ENCODE results near the gene CBFB. TPM values are rescaled to one million over a fixed set of nuclear protein-coding genes. Genes with fewer than 3 reads are reported as not detected.

CBFB gene
- total RNA-seq, 1 donor from 2014 or later = 64.5 TPM

GRCh38 chr16:67089101-67089500 is 60.2 kb downstream of the CBFB start:
- Histone ChIP-seq H3K27me3 (ENCODE audit: control insufficient read depth, insufficient read depth, low read length) (no peaks in the 10 kb centered on the region), H3K36me3 (ENCODE audit: control insufficient read depth, insufficient read depth, low read length) (no peaks in the 10 kb centered on the region), H3K4me3 (ENCODE audit: low read depth, low read length) (no peak overlapping the region)
- no peak for DNase-seq (ENCODE audit: low read depth)
- TF ChIP-seq CTCF (IDR thresholded peaks at IDR 0.05; ENCODE audit: insufficient read depth, low read length, poor library complexity, severe bottlenecking) = no peak

GRCh38 chr16:67091906-67092566 is 63.1 kb downstream of the CBFB start:
- DNase-seq (ENCODE audit: low read depth) = no peak
- no peak overlapping the region for H3K4me3 ChIP-seq (ENCODE audit: low read depth, low read length)
- TF ChIP-seq CTCF (IDR thresholded peaks at IDR 0.05; ENCODE audit: insufficient read depth, low read length, poor library complexity, severe bottlenecking) = no peak
- no peaks in the 10 kb centered on the region for H3K36me3 ChIP-seq (ENCODE audit: control insufficient read depth, insufficient read depth, low read length)
- no peaks in the 10 kb centered on the region for H3K27me3 ChIP-seq (ENCODE audit: control insufficient read depth, insufficient read depth, low read length)

- no peak for DNase-seq (ENCODE audit: low read depth)
- no peaks in the 10 kb centered on the region for H3K27me3 ChIP-seq (ENCODE audit: control insufficient read depth, insufficient read depth, low read length)
- no peak overlapping the region for H3K4me3 ChIP-seq (ENCODE audit: low read depth, low read length)
- no peaks in the 10 kb centered on the region for H3K36me3 ChIP-seq (ENCODE audit: control insufficient read depth, insufficient read depth, low read length)
- TF ChIP-seq CTCF (IDR thresholded peaks at IDR 0.05; ENCODE audit: insufficient read depth, low read length, poor library complexity, severe bottlenecking) = no peak
Measured at GRCh38 chr16:67093098-67093726, 64.3 kb downstream of the CBFB start.

- H3K4me3 ChIP-seq (ENCODE audit: low read depth, low read length) = no peak overlapping the region
- no peak for TF ChIP-seq CTCF (IDR thresholded peaks at IDR 0.05; ENCODE audit: insufficient read depth, low read length, poor library complexity, severe bottlenecking)
- no peak for DNase-seq (ENCODE audit: low read depth)
- H3K36me3 ChIP-seq (ENCODE audit: control insufficient read depth, insufficient read depth, low read length) = no peaks in the 10 kb centered on the region
- no peaks in the 10 kb centered on the region for H3K27me3 ChIP-seq (ENCODE audit: control insufficient read depth, insufficient read depth, low read length)
Measured at GRCh38 chr16:67098599-67098998, 69.7 kb downstream of the CBFB start.

- Histone ChIP-seq H3K4me3 (ENCODE audit: low read depth, low read length) (no peak overlapping the region), H3K36me3 (ENCODE audit: control insufficient read depth, insufficient read depth, low read length) (no peaks in the 10 kb centered on the region), H3K27me3 (ENCODE audit: control insufficient read depth, insufficient read depth, low read length) (no peaks in the 10 kb centered on the region)
- peak; percentile 23 for TF ChIP-seq CTCF (IDR thresholded peaks at IDR 0.05; ENCODE audit: insufficient read depth, low read length, poor library complexity, severe bottlenecking)
- DNase-seq (ENCODE audit: low read depth) = no peak
Measured at GRCh38 chr16:67100569-67101310, 71.8 kb downstream of the CBFB start.

All from kidney epithelial cell (primary cell).